ENCODE data around the gene ULK1.

Gene ULK1

GRCh38 chr12:131920157-131920508, 25.7 kb downstream of the ULK1 start:
- no peak for DNase-seq (ENCODE audit: low read depth)

DNA sequence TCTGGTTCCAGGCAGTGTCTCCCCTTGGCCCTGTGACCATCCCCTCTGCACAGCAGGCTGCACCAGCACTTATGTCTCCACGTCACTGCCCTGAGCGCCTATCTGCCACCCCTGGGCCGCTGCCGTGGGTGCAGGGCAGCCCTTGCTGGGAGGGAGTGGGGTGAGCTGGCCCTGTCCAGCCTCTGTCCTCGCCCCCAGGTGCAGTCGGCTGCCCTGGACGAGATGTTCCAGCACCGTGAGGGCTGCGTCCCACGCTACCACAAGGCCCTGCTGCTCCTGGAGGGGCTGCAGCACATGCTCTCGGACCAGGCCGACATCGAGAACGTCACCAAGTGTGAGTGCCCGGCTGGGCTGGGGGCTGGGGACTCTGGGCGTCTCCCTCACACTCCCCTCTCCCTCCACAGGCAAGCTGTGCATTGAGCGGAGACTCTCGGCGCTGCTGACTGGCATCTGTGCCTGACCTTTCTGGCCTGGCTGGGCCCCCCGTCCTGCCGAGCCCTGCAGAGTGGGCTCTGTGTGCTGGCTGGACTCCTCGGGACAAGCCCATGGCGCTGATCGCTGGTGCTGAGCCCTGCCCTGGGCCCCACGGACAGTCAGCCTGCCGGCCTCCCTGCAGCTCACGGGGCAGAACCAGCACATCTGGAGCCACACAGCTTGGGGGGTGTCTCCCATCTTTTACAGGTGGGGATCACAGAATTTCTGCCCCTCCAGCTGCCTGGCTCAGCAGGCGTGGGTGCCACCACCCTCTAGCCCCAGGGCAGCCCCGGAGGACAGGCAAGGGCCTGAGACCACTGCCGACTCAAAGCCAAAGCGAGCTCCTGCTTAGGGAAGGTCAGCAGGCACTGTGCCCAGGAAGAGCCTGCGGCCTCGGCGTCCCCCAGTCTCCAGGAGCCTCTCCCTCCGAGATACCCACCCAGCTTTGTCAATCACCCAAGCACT, 26.7 kb downstream of the ULK1 start:
- DNase-seq (ENCODE audit: low read depth): no peak

- DNase-seq (ENCODE audit: low read depth): no peak
Observed at GRCh38 chr12:131921866-131922769, 27.7 kb downstream of the ULK1 start.

DNA sequence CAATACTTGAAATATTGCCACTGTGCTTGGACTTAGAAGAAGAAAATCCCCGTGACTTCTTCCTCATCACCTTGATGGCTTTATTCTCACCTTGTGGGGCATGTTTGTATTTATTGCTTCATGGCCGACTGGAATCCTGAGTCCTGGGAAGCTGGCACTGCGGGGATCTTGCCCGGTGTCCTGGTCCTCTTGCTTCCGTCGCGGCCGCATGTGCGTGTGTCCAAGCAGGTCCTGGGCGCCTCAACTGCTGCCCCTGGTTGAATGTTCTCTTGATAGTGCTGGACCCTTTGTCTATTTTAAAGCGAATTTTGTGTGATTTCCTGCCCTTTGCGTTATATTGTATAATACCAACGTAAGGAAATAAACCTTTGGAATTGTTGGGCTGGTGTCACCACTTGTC, 28.4 kb downstream of the ULK1 start:
- DNase-seq (ENCODE audit: low read depth): no peak

DNA sequence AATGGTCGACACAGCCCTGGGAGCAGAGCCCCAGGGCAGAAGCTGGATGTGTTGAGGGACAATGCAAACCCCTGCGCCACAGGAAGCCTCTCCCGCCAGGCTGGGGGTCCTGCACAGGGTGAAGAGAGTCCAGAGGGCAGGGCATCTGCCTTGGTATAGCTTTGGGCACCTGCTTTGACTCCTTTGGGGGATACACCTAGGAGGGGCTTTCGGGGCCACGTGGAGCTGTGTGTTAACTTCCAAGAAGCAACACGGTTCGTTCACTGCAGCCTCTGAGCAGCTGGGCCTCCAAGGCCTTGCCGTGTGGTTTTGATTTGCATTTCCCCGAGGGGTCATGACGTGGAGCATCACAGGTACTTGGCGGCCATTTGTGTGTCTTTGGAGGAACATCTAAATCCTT, 28.8 kb downstream of the ULK1 start:
- DNase-seq (ENCODE audit: low read depth): no peak

DNA sequence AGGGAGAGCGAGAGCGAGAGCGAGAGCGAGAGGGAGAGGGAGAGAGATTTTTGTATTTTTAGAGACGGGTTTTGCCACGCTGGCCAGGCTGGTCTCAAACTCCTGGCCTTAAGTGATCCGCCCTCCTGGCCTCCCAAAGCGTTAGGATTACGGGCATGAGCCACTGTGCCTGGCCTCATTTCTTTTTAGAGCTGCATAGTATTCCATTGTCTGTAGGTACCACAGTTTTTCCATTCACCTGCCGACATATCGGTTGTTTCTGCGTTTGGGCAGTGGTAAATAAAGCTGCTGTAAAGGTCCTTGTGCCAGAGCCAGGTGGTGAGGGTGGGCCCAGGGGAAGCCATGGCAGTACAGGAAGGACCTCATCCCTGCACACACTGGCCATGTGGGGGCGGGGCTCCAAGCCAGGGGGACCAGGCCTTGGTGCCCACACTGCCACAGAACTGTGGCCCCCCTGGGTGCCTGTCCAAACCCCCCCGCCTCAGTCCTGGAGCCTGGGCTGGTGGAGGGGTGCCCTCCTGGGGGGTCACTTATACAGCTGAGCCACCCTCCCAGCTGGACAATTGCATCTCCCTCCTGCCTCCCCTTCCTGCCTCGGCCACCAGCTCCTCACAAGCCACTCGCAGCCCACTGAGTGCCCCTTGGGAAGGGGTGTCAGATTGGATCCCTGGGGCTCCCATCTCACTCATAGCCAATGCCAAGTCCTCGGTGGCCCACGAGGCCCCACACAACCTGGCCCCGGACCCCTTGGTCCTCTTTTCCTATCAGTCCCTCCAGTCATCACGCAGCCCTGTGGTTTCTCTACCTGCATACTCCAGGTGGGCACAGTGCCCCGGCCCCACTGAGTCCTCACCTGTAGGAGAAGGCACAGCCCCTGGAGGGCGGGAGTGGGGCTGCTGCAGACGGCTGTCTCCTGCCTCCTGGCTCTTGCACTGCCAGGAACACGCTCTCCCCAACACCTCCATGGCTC, 33.0 kb downstream of the ULK1 start:
- DNase-seq (ENCODE audit: low read depth): no peak

DNA sequence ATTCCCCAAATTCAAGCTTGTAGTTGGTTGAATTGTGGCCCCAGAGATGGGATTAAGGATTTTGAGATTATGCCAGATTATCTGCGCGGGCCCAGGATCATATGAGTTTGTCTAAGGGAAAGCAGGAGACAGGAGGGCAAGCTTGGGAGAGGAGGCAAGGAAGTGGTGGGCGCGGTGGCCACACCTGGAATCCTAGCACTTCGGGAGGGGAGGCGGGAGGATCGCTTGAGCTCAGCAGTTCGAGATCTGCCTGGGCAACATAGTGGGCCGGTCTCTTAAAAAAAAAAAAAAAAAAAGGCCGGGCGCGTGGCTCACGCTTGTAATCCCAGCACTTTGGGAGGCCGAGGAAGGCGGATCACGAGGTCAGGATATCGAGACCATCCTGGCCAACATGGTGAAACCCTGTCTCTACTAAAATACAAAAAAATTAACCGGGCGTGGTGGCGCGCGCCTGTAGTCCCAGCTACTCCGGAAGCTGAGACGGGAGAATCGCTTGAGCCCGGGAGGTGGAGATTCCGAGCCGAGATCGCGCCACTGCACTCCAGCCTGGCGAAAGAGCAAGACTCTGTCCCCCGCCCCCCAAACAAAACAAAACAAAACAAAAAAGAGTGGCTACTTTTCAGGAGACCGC, 33.8 kb downstream of the ULK1 start:
- no peak for DNase-seq (ENCODE audit: low read depth)

DNA sequence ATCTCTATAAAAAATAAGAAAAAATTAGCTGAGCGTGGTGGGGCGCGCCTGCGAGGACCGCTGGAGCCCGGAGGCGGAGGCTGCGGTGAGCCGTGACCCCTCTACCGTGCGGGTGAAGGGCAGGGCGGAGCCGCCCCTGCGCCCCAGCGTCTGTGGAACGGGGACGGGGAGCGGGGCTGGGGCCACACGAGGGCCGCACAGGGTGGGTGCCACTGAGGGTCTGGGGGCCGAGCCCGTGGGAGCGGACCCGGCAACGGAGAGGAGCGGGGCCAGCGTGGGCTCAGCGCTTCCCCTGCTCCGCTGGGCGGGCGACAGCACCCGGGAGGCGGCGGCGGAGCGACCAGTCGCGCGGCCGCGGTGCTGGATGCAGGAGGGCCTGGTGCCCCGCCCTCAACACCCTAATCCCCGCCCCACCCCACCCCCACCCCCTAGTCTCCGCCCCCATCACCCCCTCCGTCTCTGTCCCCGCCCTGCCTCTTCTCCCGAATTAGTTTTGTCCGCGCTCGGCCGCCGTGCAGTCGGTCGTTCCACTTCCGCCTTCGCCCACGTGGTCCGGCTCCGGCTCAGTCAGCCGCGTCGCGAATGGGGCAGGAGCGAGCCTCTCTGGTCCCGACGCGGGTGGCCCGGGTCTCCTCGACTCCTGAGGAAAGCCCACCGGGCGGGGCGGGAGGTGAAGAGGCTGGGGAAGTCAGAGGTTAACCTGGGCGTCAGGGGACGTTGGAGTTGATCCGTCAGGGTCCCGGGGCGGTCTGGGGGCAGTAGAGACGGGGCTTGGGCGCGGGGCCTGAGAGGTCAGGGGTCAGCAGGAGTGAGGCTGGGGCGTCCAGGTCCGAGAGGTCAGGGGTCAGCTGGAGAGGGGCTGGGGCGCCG, 34.5 kb downstream of the ULK1 start, which contains the start of gene PUS1:
TSS of gene PUS1 (plus strand) at position 566 of the 870 bp plus-strand sequence. CDS start 447 bp downstream, outside the sequence.
- DNase-seq (ENCODE audit: low read depth): peak; percentile 91

DNA sequence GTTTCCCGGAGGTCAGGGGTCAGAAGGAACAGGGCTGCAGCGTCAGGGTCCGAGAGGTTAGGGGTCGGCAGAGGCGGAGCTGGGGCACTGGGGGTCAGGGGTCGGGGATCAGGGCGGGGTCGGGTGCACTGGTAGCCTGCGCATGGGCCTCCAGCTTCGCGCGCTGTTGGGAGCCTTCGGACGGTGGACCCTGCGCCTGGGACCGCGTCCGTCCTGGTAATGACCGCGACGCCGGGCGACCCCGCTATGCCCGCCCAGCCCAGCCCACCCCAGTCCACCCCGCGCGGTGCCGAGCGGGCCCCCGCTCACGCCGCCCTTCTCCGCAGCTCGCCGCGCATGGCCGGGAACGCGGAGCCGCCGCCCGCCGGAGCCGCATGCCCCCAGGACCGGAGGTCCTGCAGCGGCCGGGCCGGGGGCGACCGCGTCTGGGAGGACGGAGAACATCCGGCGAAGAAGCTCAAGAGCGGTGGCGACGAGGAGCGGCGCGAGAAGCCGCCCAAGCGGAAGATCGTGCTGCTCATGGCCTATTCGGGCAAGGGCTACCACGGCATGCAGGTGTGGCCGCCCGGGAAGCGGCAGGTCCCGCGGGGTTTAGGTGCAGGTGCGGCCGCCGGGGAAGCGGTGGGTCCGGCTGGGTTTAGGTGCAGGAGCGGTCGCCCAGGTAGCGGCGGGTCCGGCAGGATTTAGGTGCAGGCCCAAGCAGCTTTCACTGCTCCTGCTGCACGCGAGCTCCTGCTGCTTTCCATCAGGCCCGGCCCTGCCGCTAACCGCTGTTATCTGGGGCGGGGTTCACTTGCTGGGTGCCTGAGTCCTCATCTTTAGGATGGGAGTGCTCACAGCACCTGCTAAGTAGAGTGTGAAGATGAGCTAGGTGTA, 35.4 kb downstream of the ULK1 start:
- peak; percentile 21 for DNase-seq (ENCODE audit: low read depth)

- no peak for DNase-seq (ENCODE audit: low read depth)
Observed at GRCh38 chr12:131930510-131930909, 36.1 kb downstream of the ULK1 start.

DNA sequence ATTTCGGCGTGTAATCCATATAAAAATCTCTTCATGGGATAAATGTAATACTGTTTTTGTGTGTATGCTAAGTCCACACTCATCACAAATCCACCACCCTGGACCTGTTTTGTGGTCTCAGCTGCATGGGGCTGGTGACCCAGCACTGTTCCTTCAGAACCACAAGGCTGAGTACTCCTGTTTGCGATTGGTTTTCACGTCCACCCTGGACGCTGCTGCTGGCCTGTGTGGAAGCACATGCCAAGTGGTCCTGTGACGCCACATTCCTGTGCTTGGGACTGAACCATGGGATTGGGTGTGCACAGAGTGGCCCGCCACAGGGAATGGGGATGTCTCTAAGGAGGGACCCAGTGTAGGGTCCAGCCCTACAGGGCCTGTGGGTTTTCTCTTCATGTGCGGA, 39.0 kb downstream of the ULK1 start:
- DNase-seq (ENCODE audit: low read depth): no peak

DNA sequence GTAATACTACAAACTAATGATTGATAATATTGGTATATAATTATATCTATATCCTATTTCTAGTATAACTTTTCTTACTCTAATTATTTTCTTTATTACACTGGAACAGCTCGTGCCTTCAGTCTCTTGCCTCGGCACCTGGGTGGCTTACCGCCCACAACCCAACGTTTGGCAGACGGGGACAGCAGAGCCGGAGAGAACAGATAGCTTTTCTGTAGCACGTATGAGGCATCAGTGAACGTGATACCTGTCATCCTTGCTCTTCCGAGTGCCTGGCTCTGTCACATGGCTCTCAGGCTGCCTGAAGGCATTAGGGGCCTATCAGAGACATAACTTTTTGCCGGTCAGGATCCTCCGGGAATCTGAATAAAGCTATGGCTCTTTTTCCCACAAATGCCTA, 40.1 kb downstream of the ULK1 start:
- no peak for DNase-seq (ENCODE audit: low read depth)

DNA sequence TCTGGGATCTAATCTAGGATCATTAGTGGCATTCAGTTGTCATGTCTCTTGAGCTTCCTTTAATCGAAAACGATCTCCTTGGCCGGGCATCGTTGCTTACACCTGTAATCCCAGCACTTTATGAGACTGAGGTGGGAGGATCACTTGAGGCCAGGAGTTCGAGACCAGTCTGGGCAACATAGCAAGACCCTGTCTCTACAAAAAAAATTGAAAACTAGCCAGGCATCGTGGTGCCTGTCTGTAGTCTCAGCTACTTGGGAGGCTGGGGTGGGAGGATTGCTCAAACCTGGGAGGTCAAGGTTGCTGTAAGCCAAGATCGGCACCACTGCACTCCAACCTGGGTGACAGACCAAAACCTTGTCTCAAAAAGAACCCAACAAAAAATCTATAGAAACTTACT, 43.7 kb downstream of the ULK1 start:
- DNase-seq (ENCODE audit: low read depth): no peak

DNA sequence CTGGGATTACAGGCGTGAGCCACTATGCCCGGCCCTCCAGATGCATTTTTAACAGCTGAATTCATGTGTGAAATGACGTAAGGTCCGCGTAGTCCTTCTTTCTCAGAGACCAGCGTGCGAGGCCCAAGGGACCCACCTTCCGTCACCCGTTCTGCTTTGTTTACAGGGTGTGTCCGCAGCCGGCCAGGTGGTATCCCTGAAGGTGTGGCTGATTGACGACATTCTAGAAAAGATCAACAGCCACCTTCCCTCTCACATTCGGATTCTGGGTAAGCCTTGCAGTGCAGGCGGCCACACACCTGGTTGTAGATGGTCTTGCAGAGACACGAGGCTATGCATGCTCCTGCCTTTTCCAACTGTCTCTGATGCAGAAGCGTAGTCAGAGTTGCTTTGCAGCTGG, 44.6 kb downstream of the ULK1 start:
- no peak for DNase-seq (ENCODE audit: low read depth)

DNA sequence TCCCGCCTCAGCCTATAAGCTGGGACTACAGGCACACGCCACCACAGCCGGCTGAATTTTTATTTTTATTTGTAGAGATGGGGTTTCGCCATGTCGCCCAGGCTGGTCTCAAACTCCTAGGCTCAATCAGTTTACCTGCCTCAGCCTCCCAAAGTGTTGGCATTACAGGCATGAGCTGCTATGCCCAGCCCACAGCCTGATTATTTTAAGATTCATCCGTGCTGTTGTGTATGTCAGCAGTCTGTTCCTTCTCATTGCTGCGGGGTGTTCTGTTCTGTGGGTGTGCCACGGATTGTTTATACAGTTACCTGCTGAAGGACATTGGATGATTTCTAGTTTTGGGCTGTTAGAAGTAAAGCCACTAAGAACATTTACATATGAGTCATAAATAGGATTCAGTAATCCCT, 45.7 kb downstream of the ULK1 start:
- no peak for DNase-seq (ENCODE audit: low read depth)

- no peak for DNase-seq (ENCODE audit: low read depth)
Observed at GRCh38 chr12:131941116-131941986, 46.9 kb downstream of the ULK1 start.

DNA sequence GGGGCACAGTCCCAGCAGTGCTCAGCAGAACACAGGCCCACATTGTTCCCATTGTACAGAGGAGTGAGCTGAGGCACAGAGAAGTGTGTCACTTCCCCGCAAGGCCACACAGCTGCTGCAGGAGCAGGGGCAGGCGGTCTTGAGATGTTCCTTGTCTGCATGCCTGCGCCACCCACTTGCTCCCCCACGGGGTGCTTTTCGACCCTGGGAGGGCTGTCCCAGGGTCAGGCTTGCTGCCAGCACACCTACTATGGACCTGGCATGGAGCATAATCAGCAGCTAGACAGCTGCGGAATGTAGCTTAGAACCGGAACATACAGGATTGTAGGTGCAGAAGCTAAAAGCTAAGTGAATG, 47.5 kb downstream of the ULK1 start:
- DNase-seq (ENCODE audit: low read depth): no peak

DNA sequence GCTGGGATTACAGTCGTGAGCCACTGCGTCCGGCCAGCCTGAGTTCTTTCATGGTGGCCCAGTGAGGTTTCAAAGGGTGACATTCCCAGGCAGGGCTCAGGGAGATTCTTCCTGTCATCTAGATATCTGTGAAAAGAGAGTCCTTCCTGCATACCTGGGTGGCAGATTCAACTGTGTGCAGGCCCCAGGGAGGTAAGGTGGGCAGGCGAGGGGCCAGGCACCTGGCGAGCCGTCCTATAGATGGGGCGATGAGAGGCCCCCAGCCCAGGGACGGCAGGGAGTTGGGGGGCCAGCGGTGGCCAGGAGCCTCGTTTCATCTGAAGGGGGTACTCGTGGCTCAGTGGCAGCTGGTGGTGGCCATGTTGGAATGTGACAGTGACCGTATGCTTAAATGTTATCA, 48.2 kb downstream of the ULK1 start:
- DNase-seq (ENCODE audit: low read depth): no peak
